ENCODE results near the gene STIMATE.

GRCh38 chr3:52891164-52891563, 6.2 kb downstream of the STIMATE start:
- no peak for TF ChIP-seq CTCF (conservative IDR thresholded peaks at IDR 0.05; ENCODE audit: low read depth, low read length)
- TF ChIP-seq POLR2A (IDR thresholded peaks at IDR 0.05; ENCODE audit: low read depth, low read length), result no peak
- TF ChIP-seq USF2 (IDR thresholded peaks at IDR 0.05; ENCODE audit: low read depth, low read length), result no peak
- TF ChIP-seq FOS (IDR thresholded peaks at IDR 0.05; ENCODE audit: low read depth, low read length), result no peak
- no peak for TF ChIP-seq MAFK (IDR thresholded peaks at IDR 0.05; ENCODE audit: low read depth, low read length)
- no peak for TF ChIP-seq RFX5 (IDR thresholded peaks at IDR 0.05; ENCODE audit: low read depth, low read length)
- no peak for TF ChIP-seq NFE2L2 (IDR thresholded peaks at IDR 0.05; ENCODE audit: low read depth, low read length)
- TF ChIP-seq MXI1 (IDR thresholded peaks at IDR 0.05; ENCODE audit: borderline replicate concordance, low read depth, low read length), result no peak
- no peak for TF ChIP-seq SMC3 (IDR thresholded peaks at IDR 0.05; ENCODE audit: low read depth, low read length)
- TF ChIP-seq RCOR1 (IDR thresholded peaks at IDR 0.05; ENCODE audit: insufficient replicate concordance, low read length), result no peak

All from IMR-90 (cell line).